HG02943 (cell line): ENCODE measurements around the gene CSRNP3.

Experiments
- ATAC-seq: cut with Tn5 transposase; IDR thresholded peaks from one replicate; pipeline ENCODE4 v1.9.1; 2021; ENCODE audit warnings: mild to moderate bottlenecking, low read depth, moderate library complexity; ENCODE audit not compliant: unreplicated experiment

Gene CSRNP3

GRCh38 chr2:165725421-165725820 is 255.9 kb downstream of the CSRNP3 start:
- ATAC-seq, result no peak
